Fibroblast of lung (primary cell): ENCODE results near the gene FANCE. TPM values are rescaled to one million over a fixed set of nuclear protein-coding genes. Genes with fewer than 3 reads are reported as not detected.
"Not testable (repeated sequence)": the region's sequence is repeated elsewhere in the genome, so short reads cannot be mapped to it uniquely, and the experiment has no call there.

Experiments
- DNase-seq, 2 donors: peaks; one replicate each; pipeline versions ENCODE4 v3.0.0 to v3.0.0-alpha.2; 2010; ENCODE audit warnings: low read depth in 2 of 2
- H2AFZ ChIP-seq: 2 replicates; pipeline ENCODE4 v1.5.1; 2012; ENCODE audit warnings: low read length, control low read depth, inconsistent platforms
- H3K27ac ChIP-seq: 2 replicates; pipeline ENCODE4 v1.5.1; 2011; ENCODE audit warnings: low read length, control low read depth; ENCODE audit not compliant: insufficient read depth
- H3K27me3 ChIP-seq: 2 replicates; pipeline ENCODE4 v1.5.1; 2011; ENCODE audit warnings: mild to moderate bottlenecking, low read length; ENCODE audit not compliant: control insufficient read depth, insufficient read depth
- H3K36me3 ChIP-seq: 2 replicates; pipeline ENCODE4 v1.5.1; 2011; ENCODE audit warnings: low read length; ENCODE audit not compliant: control insufficient read depth, insufficient read depth
- H3K4me1 ChIP-seq: 2 replicates; pipeline ENCODE4 v1.5.1; 2011; ENCODE audit warnings: low read length; ENCODE audit not compliant: control insufficient read depth, insufficient read depth; ENCODE audit errors: extremely low read depth
- H3K4me2 ChIP-seq: 2 replicates; pipeline ENCODE4 v1.5.1; 2011; ENCODE audit warnings: low read length, control low read depth; ENCODE audit not compliant: insufficient read depth; ENCODE audit errors: extremely low read depth
- H3K4me3 ChIP-seq, 4 experiments: fragments of 200-600 bp in 1 of 4; sonication (generic) in 1 of 4; replicated peaks in 1 of 4; 2 replicates each; pipeline ENCODE4 v1.5.1; 2011 to 2016; ENCODE audit warnings: low read length in 4 of 4, low read depth in 3 of 4, mild to moderate bottlenecking in 3 of 4, control low read depth in 2 of 4, inconsistent platforms in 1 of 4, mixed read lengths in 1 of 4; ENCODE audit not compliant: insufficient read depth in 1 of 4; ENCODE audit errors: control extremely low read depth in 1 of 4
- H3K79me2 ChIP-seq: 2 replicates; pipeline ENCODE4 v1.5.1; 2012; ENCODE audit warnings: mild to moderate bottlenecking, low read length, inconsistent platforms; ENCODE audit not compliant: control insufficient read depth, insufficient read depth
- H3K9ac ChIP-seq: 2 replicates; pipeline ENCODE4 v1.5.1; 2011; ENCODE audit warnings: mild to moderate bottlenecking, low read length, control low read depth; ENCODE audit not compliant: insufficient read depth
- H3K9me3 ChIP-seq: 2 replicates; pipeline ENCODE4 v1.5.1; 2012; ENCODE audit warnings: low read depth, low read length; ENCODE audit not compliant: control insufficient read depth, insufficient read depth
- H4K20me1 ChIP-seq: 2 replicates; pipeline ENCODE4 v1.5.1; 2011; ENCODE audit warnings: low read length; ENCODE audit not compliant: control insufficient read depth, insufficient read depth; ENCODE audit errors: extremely low read depth
- EZH2 ChIP-seq: IDR thresholded peaks from 2 replicates; pipeline ENCODE4 v1.5.1; 2012; ENCODE audit warnings: low read length, control low read depth, mild to moderate bottlenecking; ENCODE audit errors: missing control alignments
- polyA plus RNA-seq, 2 donors: library from polyadenylated mRNA; depleted of rRNA in 1 of 2; stranded (reverse) in 1 of 2; unstranded in 1 of 2; fragments of >200 nt; gene quantifications; 2 replicates each; pipeline ENCODE4 v1.2.1, GENCODE V29; 2011 to 2012; ENCODE audit warnings: missing spikeins in 1 of 2
- total RNA-seq: library from RNA; depleted of rRNA; stranded (reverse); fragments of >200 nt; gene quantifications from 2 replicates; pipeline ENCODE4 v1.2.1, GENCODE V29; 2014
- TF ChIP-seq, protein P1 (sequence below), 2 donors: IDR thresholded peaks in 1 of 2; conservative IDR thresholded peaks in 1 of 2; 1 replicate in 1 of 2; 2 replicates in 1 of 2; pipeline ENCODE4 v1.5.1; 2011 to 2012; ENCODE audit warnings: low read length in 2 of 2, control low read depth in 1 of 2, inconsistent platforms in 1 of 2, low read depth in 1 of 2, mild to moderate bottlenecking in 1 of 2

Gene FANCE
- total and polyA plus RNA-seq, 2 donors (not counting 1 experiment from before 2014, with no cell fraction given), result 3.2 to 10.7 TPM

DNA sequence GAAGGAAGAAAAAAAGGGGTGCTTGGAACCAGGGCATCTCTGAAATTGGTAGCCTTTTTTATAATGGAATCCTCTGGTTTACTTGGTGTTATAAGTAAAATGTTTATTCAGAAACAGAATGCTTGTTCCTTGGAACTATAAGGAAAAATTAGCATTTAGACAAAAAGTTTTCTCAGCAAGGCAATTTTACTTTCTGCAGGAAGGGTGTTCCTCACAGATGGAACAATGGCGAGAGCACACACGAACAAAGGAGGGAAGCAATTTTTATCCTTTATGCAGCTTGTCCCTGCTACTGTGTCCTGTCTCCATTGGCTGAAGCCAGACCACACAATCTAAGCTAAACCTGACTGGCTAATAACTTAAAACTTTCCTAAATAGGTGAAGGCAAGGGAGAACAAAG lies 22.7 kb upstream of the FANCE start:
- Histone ChIP-seq H3K4me2 (no peak overlapping the region), H3K9me3 (no peaks in the 10 kb centered on the region), H3K79me2 (no peaks in the 10 kb centered on the region), H2AFZ (no peak overlapping the region), H3K4me1 (peaks cover 34% of the 10 kb centered on the region), H3K4me3 (no peak overlapping the region), H3K9ac (no peak overlapping the region), H3K27ac (no peak overlapping the region), H3K27me3 (no peaks in the 10 kb centered on the region), H4K20me1 (no peaks in the 10 kb centered on the region), H3K36me3 (peaks cover 17% of the 10 kb centered on the region)
- no peak for DNase-seq
- TF ChIP-seq, protein P1, sequence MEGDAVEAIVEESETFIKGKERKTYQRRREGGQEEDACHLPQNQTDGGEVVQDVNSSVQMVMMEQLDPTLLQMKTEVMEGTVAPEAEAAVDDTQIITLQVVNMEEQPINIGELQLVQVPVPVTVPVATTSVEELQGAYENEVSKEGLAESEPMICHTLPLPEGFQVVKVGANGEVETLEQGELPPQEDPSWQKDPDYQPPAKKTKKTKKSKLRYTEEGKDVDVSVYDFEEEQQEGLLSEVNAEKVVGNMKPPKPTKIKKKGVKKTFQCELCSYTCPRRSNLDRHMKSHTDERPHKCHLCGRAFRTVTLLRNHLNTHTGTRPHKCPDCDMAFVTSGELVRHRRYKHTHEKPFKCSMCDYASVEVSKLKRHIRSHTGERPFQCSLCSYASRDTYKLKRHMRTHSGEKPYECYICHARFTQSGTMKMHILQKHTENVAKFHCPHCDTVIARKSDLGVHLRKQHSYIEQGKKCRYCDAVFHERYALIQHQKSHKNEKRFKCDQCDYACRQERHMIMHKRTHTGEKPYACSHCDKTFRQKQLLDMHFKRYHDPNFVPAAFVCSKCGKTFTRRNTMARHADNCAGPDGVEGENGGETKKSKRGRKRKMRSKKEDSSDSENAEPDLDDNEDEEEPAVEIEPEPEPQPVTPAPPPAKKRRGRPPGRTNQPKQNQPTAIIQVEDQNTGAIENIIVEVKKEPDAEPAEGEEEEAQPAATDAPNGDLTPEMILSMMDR (conservative IDR thresholded peaks at IDR 0.05 in 1 of 2, IDR thresholded peaks at IDR 0.05 in 1 of 2; ENCODE audit: low read depth in 1 of 2, low read length in 2 of 2), result no peak
- no peak for TF ChIP-seq EZH2

- no peak for TF ChIP-seq EZH2
- TF ChIP-seq, protein P1 (conservative IDR thresholded peaks at IDR 0.05 in 1 of 2, IDR thresholded peaks at IDR 0.05 in 1 of 2; ENCODE audit: low read depth in 1 of 2, low read length in 2 of 2), result no peak
- peaks cover 15% of the 10 kb centered on the region for H3K4me1 ChIP-seq
- DNase-seq, result no peak
- no peaks in the 10 kb centered on the region for H3K27me3 ChIP-seq
- H3K4me2 ChIP-seq, result no peak overlapping the region
- H3K4me3 ChIP-seq, result no peak overlapping the region
- H3K36me3 ChIP-seq, result peaks cover 3% of the 10 kb centered on the region
- no peaks in the 10 kb centered on the region for H4K20me1 ChIP-seq
- no peak overlapping the region for H3K27ac ChIP-seq
- no peak overlapping the region for H3K9ac ChIP-seq
- no peaks in the 10 kb centered on the region for H3K9me3 ChIP-seq
- H3K79me2 ChIP-seq, result no peaks in the 10 kb centered on the region
- H2AFZ ChIP-seq, result no peak overlapping the region
These were observed 19.8 kb upstream of the FANCE start for GRCh38 chr6:35432291-35432690.

- not testable (repeated sequence) for H2AFZ ChIP-seq, H3K4me2 ChIP-seq, H3K79me2 ChIP-seq, H3K9me3 ChIP-seq, H4K20me1 ChIP-seq, H3K27ac ChIP-seq, DNase-seq, H3K9ac ChIP-seq, H3K36me3 ChIP-seq, H3K4me3 ChIP-seq, H3K27me3 ChIP-seq
- H3K4me1 ChIP-seq, result peaks cover 11% of the 10 kb centered on the region
These were observed 19.4 kb upstream of the FANCE start for GRCh38 chr6:35432702-35433101.
